Omental fat pad (tissue), 4 donors: ENCODE measurements around the gene IQCK. TPM values are rescaled to one million over a fixed set of nuclear protein-coding genes. Genes with fewer than 3 reads are reported as not detected.

Experiments used
- ATAC-seq: fragments of 150-250 bp; one replicate; pipeline ENCODE4 v1.9.1; 2016; ENCODE audit warnings: mild to moderate bottlenecking, moderate library complexity; ENCODE audit not compliant: low FRiP score
- DNase-seq: peaks from one replicate; pipeline ENCODE4 v3.0.0-alpha.2; 2019; ENCODE audit warnings: low spot score
- CTCF ChIP-seq, 3 donors: fragments of 450-650 bp; IDR thresholded peaks; one replicate each; pipeline ENCODE4 v1.5.1; 2016 to 2017; ENCODE audit warnings: antibody characterized with exemption in 3 of 3, mild to moderate bottlenecking in 3 of 3, moderate library complexity in 2 of 3
- total RNA-seq, 4 donors: library from RNA; depleted of rRNA; stranded (reverse); fragments of >200 nt; gene quantifications; one replicate each; pipeline ENCODE4 v1.1.0, GENCODE V29; 2016

Gene IQCK
- total RNA-seq, 4 donors from 2014 or later: 14.5 to 28.2 (median 18.9) TPM

- ATAC-seq (no peak), DNase-seq (no peak)
- TF ChIP-seq CTCF (IDR thresholded peaks at IDR 0.05): no peak
Measured at GRCh38 chr16:19699472-19699871, 18.6 kb upstream of the IQCK start.

- DNase-seq (no peak), ATAC-seq (no peak)
- no peak for TF ChIP-seq CTCF (IDR thresholded peaks at IDR 0.05)
Measured at GRCh38 chr16:19700319-19700781, 17.7 kb upstream of the IQCK start.

- ATAC-seq (no peak), DNase-seq (no peak)
- TF ChIP-seq CTCF (IDR thresholded peaks at IDR 0.05): no peak
Measured at GRCh38 chr16:19701091-19701490, 17.0 kb upstream of the IQCK start.

GRCh38 chr16:19703172-19703889 is 14.7 kb upstream of the IQCK start:
- ATAC-seq (no peak), DNase-seq (no peak)
- no peak for TF ChIP-seq CTCF (IDR thresholded peaks at IDR 0.05)

DNA sequence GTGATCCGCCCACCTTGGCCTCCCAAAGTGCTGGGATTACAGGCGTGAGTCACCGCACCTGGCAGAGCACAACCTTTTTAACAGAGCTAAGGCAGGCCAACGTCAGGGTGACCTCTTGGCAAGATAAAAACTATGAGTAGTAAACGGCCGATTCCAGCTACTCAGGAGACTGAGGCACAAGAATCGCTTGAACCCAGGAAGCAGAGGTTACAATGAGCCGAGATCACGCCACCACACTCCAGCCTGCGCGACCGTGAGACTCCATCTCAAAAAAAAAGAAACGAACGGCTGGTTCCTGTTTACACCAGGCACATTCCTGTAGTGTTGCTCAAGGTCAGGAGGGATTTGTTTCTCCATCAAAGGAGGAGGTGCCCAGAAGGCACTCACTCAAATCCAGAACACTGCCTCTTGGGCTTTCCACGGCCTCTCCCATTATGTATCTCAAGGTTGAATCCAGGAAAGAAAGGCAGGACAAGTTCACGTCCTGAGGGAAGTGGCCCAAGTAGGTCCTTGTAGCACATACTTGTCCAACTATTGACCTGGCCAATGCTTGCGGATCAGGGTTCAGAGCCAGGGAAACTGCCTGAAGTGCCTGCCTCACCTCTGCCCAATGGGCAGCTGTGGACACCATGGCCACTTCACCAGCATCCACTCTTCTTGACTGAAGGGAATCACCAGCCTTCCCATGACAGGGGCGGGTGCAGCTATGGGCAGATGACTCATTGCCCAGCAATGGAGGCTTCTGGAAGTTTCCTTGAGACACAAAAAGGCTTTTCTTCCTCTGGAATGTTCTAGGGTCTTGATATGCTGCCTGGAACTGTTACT is 13.5 kb upstream of the IQCK start:
- TF ChIP-seq CTCF (IDR thresholded peaks at IDR 0.05): no peak
- DNase-seq (no peak), ATAC-seq (peak; percentile 58)

- no peak for TF ChIP-seq CTCF (IDR thresholded peaks at IDR 0.05)
- ATAC-seq (no peak), DNase-seq (no peak)
Measured at GRCh38 chr16:19705146-19705501, 12.9 kb upstream of the IQCK start.
